ENCODE results near the gene SOS1. TPM values are rescaled to one million over a fixed set of nuclear protein-coding genes. Genes with fewer than 3 reads are reported as not detected.

SOS1 gene
- polyA plus RNA-seq, 1 of the 3 experiments (the other 2 are of a cell fraction), result 12.8 TPM

DNA sequence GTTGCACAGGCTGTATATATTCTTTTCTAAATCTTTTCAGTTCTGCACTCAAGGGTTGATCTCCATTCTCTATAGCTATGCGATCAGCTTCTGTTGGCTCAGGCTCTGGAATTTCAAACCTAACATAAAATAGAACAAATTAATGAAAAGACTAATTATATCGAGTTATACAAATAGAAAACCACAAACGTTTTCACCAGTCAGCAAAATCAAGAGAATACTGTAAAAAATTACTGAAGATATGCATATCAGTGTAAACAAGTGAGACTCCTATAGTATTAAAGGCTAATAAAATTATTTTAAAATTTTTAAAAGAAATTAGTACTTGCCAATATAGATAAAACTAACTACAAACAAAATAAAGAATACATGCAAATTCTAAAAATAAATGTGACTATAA, 107.0 kb downstream of the SOS1 start:
- no peak overlapping the region for H2AFZ ChIP-seq (ENCODE audit: low read depth)
- WGBS (ENCODE audit: low lambda C conversion rate), result 83% methylated on average over 3 of the region's 3 CpGs
- no peak overlapping the region for H3K4me2 ChIP-seq
- peaks cover 62 to 63% of the 10 kb centered on the region in 2 experiments for H3K36me3 ChIP-seq (replicated peaks in 1 of 2; ENCODE audit: control insufficient read depth in 1 of 2, insufficient read depth in 2 of 2, low read length in 1 of 2)
- TF ChIP-seq NFIC (IDR thresholded peaks at IDR 0.05; ENCODE audit: borderline replicate concordance) (no peak), YY1 (IDR thresholded peaks at IDR 0.05; ENCODE audit: low read depth) (no peak), JUND (IDR thresholded peaks at IDR 0.05) (no peak), RCOR1 (IDR thresholded peaks at IDR 0.05; ENCODE audit: low read length) (no peak), RXRA (IDR thresholded peaks at IDR 0.05; ENCODE audit: borderline replicate concordance, low read depth) (no peak), EP300 (IDR thresholded peaks at IDR 0.05; ENCODE audit: borderline replicate concordance in 1 of 2, low read depth in 1 of 2, low read length in 1 of 2) (no peak), TAF1 (IDR thresholded peaks at IDR 0.05; ENCODE audit: borderline replicate concordance, low read depth, low read length) (no peak), ELF1 (IDR thresholded peaks at IDR 0.05) (no peak)
- TF ChIP-seq, protein P1, sequence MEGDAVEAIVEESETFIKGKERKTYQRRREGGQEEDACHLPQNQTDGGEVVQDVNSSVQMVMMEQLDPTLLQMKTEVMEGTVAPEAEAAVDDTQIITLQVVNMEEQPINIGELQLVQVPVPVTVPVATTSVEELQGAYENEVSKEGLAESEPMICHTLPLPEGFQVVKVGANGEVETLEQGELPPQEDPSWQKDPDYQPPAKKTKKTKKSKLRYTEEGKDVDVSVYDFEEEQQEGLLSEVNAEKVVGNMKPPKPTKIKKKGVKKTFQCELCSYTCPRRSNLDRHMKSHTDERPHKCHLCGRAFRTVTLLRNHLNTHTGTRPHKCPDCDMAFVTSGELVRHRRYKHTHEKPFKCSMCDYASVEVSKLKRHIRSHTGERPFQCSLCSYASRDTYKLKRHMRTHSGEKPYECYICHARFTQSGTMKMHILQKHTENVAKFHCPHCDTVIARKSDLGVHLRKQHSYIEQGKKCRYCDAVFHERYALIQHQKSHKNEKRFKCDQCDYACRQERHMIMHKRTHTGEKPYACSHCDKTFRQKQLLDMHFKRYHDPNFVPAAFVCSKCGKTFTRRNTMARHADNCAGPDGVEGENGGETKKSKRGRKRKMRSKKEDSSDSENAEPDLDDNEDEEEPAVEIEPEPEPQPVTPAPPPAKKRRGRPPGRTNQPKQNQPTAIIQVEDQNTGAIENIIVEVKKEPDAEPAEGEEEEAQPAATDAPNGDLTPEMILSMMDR (IDR thresholded peaks at IDR 0.05), result no peak
- H3K9me3 ChIP-seq, result no peaks in the 10 kb centered on the region
- H3K4me1 ChIP-seq (ENCODE audit: control insufficient read depth in 1 of 2, insufficient read depth in 2 of 2, low read depth in 1 of 2, low read length in 1 of 2), result no peaks in the 10 kb centered on the region; a peak in 2 of 4 replicates
- no peaks in the 10 kb centered on the region for H3K27me3 ChIP-seq (ENCODE audit: insufficient read depth)
- no peaks in the 10 kb centered on the region for H3K9me2 ChIP-seq
- no peak overlapping the region for H3K27ac ChIP-seq (ENCODE audit: low read depth in 2 of 2, low read length in 1 of 2)
- H3K79me2 ChIP-seq (ENCODE audit: insufficient read depth), result 0 out of 2 replicates have a peak, but pooled peaks cover 3% of the 10 kb centered on the region
- DNase-seq, result no peak
- H3K4me3 ChIP-seq (ENCODE audit: low read depth in 2 of 2, low read length in 1 of 2), result no peak overlapping the region
- no peak overlapping the region for H3K9ac ChIP-seq
- ChIA-PET POLR2A (no interaction called here), CTCF (no interaction called here)
- H3F3A ChIP-seq (replicated peaks; ENCODE audit: insufficient read depth), result peaks cover 6% of the 10 kb centered on the region
- no peaks in the 10 kb centered on the region for H4K20me1 ChIP-seq (ENCODE audit: insufficient read depth)

DNA sequence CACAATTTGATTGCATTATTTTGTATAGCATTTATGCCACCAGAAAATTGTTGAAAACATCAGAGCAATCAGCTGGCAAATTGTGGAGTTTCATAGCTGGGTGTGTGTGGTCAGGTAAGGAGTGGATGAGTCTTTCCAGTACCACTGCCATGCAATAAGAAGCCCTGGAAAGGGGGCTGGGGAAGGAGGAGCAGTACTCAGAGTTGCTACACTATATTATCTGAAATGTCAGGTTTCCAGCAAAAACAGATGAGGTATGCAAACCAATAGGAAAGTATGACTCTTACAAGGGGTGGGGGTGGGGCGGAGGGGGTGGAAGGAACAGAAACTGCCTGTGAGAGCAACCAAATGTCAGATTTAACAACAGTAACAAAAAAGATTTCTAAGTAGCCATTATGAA, 112.2 kb downstream of the SOS1 start:
- no peak for DNase-seq
- Histone ChIP-seq H2AFZ (ENCODE audit: low read depth) (no peak overlapping the region), H3K9ac (no peak overlapping the region), H3K79me2 (ENCODE audit: insufficient read depth) (no peaks in the 10 kb centered on the region), H3K9me2 (no peaks in the 10 kb centered on the region), H3K4me1 (ENCODE audit: control insufficient read depth in 1 of 2, insufficient read depth in 2 of 2, low read depth in 1 of 2, low read length in 1 of 2) (no peaks in the 10 kb centered on the region; a peak in 1 of 4 replicates), H3F3A (replicated peaks; ENCODE audit: insufficient read depth) (peaks cover 12% of the 10 kb centered on the region), H3K4me2 (no peak overlapping the region), H3K4me3 (ENCODE audit: low read depth in 2 of 2, low read length in 1 of 2) (no peak overlapping the region), H3K36me3 (replicated peaks in 1 of 2; ENCODE audit: control insufficient read depth in 1 of 2, insufficient read depth in 2 of 2, low read length in 1 of 2) (peaks cover 75 to 80% of the 10 kb centered on the region in 2 experiments), H4K20me1 (ENCODE audit: insufficient read depth) (no peaks in the 10 kb centered on the region), H3K27ac (ENCODE audit: low read depth in 2 of 2, low read length in 1 of 2) (no peak overlapping the region), H3K9me3 (no peaks in the 10 kb centered on the region), H3K27me3 (ENCODE audit: insufficient read depth) (no peaks in the 10 kb centered on the region)
- CTCF ChIA-PET, result interaction anchor here (1.0 to 2.5 kb wide), 6 partner anchors 9 to 221 kb away, joined by 3 to 6 read pairs (median 5); no protein-coding TSS in a partner anchor
- no peak for TF ChIP-seq RFX5 (IDR thresholded peaks at IDR 0.05; ENCODE audit: low read length)
- no peak for TF ChIP-seq FOSL2 (IDR thresholded peaks at IDR 0.05; ENCODE audit: borderline replicate concordance, low read depth)
- TF ChIP-seq, protein P2, sequence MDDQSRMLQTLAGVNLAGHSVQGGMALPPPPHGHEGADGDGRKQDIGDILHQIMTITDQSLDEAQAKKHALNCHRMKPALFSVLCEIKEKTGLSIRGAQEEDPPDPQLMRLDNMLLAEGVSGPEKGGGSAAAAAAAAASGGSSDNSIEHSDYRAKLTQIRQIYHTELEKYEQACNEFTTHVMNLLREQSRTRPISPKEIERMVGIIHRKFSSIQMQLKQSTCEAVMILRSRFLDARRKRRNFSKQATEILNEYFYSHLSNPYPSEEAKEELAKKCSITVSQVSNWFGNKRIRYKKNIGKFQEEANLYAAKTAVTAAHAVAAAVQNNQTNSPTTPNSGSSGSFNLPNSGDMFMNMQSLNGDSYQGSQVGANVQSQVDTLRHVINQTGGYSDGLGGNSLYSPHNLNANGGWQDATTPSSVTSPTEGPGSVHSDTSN (IDR thresholded peaks at IDR 0.05), result no peak
- TF ChIP-seq TCF12 (IDR thresholded peaks at IDR 0.05), result no peak
- no peak for TF ChIP-seq SMC3 (IDR thresholded peaks at IDR 0.05; ENCODE audit: low read depth, low read length)
- WGBS (ENCODE audit: low lambda C conversion rate), result 90% methylated on average over 1 of the region's 1 CpG
- POLR2A ChIA-PET, result no interaction called here
